Activated CD4-positive, alpha-beta T cell treated with anti-CD3 and anti-CD28 coated beads for 24 hours (primary cell): ENCODE data around the gene RBM14.
"Not testable (repeated sequence)": the region's sequence is repeated elsewhere in the genome, so short reads cannot be mapped to it uniquely, and the experiment has no call there.

Experiments used
- DNase-seq, 2 donors: peaks; one replicate each; pipeline ENCODE4 v3.0.0-alpha.2; 2020; ENCODE audit warnings: low read depth in 2 of 2

The RBM14 gene

DNA sequence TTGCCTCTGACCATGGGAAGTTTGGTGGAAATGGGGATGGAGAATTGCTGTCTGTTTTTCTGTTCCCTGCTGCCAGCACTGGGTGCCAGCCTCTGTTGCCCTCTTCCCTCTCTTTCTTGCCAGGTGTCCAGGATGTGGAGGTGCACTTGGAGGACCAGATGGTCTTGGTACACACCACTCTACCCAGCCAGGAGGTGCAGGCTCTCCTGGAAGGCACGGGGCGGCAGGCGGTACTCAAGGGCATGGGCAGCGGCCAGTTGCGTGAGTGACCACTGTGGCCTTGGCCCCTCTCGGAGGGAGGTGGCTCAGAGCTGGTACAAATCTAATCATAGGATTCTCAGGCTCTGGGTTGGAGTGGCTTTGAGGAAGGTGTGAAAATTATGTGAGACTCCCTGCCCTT, 17.4 kb upstream of the RBM14 start:
- no peak for DNase-seq

DNA sequence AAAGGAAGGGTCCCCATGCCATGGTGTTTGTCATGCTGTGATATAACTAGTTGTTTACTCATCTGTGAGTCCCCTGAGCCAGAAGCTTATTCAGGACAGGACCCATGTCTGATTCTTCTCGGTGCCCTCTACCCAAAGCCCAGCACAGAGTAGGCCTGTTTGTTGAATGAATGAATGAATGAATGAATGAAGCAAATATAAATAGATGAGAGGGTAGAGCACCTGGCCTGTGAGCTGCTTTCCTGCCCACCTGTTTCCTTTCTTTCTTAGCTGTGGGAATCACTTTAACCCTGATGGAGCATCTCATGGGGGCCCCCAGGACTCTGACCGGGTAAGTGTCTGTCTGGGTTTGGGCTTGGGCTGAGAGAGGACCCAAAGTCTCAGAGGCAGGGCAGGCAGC, 16.2 kb upstream of the RBM14 start:
- DNase-seq, result no peak

GRCh38 chr11:66600631-66601233, 15.7 kb upstream of the RBM14 start:
- no peak for DNase-seq

- DNase-seq, result no peak
These were observed 13.4 kb upstream of the RBM14 start for GRCh38 chr11:66603072-66603471.

DNA sequence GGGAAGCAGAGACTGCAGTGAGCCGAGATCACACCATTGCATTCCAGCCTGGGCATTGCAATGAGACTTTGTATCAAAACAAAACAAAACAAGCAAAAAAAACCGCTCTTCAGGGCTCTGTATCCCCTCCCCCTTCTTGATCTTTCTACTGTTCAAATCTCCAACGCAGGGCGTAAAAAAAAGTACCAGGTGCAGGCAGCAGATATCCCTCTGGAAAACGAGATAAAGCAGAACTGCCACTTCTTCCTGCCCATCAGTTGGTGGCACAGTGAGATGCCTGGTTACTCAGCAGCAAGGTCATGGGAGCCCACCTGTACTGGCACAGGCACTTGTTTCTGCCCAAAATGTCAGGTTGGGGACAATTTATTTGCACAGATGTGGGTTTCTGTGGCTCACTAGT, 12.3 kb upstream of the RBM14 start:
- no peak for DNase-seq

- not testable (repeated sequence) for DNase-seq
These were observed 9.8 kb upstream of the RBM14 start for GRCh38 chr11:66606608-66607007.

DNA sequence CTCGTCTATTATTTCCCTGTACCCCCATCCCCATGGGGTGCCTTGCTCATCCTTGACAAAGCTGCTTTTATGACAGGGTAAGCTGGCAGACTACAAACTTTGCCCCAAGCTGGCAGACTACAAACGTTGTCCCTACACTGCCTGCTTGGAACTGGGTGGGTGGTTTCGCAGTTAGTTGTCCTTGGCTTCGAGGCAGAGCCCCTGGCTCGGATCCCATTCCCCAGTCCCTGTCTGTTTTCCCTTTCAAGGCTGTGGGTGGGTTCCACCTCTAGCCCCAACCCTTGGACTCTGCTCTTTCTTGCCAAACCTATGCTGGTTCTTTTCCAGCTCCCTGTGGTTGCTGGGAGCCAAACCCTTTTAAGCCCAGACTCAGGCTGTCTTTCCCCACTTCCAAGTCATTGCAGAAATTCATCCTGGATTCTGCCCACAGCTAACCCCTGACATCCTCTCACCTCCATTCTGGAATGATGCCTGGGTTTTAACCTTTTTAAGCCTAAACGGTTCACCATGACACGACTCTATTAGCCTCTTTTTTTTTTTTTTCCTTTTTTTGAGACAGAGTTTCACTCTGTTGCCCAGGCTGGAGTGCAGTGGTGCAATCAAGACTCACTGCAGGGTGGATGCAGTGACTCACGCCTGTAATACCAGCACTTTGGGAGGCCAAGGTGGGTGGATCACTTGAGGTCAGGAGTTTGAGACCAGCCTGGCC, 9.2 kb upstream of the RBM14 start:
- DNase-seq, result no peak

- DNase-seq, result no peak
These were observed 6.5 kb upstream of the RBM14 start for GRCh38 chr11:66609721-66610617.

DNA sequence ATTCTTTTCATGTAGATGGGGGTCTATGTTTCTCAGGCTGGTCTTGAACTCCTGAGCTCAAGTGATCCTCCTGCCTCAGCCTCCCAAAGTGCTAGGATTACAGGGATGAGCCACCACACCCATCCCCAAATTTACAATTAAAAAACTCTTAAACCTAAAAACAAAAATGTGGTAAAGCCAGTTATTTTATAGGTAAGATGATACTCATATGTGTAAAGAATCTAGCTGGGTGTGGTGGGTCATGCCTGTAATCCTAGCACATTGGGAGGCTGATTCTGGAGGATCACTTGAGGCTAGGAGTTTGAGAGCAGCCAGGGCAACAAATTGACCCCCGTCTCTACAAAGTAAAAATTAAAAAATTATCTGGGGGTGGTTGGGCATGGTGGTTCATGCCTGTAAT, 4.0 kb upstream of the RBM14 start:
- no peak for DNase-seq

- no peak for DNase-seq
These were observed 2.4 kb upstream of the RBM14 start for GRCh38 chr11:66614073-66614472.

DNA sequence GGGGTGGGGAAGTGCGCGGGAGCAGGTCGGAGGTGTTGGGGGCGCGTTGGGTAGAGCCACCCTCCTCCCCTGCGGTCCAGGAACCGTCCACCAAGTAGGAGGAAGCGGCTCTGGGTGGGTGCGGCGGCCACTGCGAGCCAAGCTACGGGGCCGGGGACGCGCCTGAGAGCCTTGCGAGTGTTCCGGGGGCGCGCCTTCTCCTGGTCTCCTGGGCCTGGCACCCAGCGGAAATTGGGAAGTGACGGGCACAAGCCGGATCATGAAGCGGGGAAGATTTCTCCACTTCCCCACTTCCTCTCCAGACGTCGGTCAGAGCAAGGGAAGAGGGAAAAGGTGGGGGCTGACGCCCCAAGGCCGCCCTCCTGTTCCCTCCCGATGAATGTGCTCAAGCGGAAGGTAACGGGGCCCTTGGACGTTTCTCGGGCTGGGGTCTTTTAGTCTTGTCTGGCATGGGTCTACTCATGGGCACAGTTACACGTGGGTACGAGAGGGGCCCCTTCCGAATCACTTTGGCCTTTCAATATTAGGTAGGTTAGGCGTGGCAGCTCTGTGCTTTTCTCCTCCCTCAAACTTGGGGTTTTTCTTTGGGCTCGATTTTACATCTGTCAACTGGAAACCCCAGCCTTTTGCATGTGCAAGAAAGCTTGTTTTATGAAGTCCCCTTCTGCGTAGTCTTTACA, 865 bp downstream of the RBM14 start:
- DNase-seq, result no peak

DNA sequence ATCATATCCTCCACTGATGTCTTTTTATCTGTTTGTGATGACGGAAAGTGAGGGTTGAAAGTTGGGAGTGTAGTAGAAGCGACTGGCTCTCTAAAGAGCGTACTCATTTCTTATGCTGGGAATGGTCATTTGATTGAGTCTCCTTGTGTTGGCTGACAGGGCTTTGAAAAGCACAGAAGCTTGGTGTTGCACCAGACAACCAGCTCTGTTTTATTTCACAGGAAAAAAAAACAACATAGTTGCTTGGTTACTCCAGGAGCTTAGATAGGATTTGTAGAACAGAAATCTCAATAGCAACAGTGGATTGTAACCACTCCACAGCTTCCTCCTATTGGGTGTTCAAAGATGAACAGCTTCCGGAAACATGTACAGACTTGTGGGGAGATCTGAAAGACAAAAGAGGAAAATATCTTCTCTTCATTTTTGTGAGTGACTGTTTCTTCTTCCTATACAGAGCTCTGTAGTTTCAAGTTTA, 2.7 kb downstream of the RBM14 start:
- no peak for DNase-seq

GRCh38 chr11:66624450-66624849, 8.0 kb downstream of the RBM14 start:
- DNase-seq, result no peak

GRCh38 chr11:66625041-66625751, 8.8 kb downstream of the RBM14 start:
- no peak for DNase-seq

GRCh38 chr11:66625752-66626149, 9.3 kb downstream of the RBM14 start:
- DNase-seq, result no peak

DNA sequence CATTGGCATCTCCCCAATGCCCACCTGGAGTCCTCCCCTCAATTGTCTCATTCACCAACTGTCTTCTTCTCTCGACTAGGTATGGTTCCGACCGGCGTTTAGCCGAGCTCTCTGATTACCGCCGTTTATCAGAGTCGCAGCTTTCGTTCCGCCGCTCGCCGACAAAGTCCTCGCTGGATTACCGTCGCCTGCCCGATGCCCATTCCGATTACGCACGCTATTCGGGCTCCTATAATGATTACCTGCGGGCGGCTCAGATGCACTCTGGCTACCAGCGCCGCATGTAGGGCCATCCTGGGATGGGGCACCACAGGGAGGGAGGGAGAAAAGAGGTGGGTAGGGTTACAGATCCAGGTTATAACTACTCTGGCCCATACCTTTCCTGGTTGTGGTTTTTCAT, 10.0 kb downstream of the RBM14 start:
- DNase-seq, result no peak

DNA sequence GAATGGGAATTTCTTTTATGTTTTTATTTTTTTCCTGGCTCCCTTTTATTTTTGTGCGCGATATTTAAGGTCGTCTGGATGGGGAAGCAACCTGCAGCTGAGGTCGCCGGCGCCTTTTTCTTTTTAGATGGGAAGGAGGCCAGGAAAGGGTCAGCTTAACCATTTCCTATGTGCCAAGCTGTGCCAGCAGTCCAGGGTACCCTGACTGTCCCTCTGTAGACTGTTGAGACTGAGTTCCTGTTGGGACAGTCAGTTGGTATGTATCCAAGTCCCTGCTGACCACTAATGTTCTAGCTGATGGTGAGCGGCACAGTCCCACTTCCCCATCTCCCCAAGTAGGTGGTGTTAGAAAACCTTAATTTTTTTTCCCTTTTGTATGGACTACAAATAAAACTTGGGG, 10.5 kb downstream of the RBM14 start:
- no peak for DNase-seq

DNA sequence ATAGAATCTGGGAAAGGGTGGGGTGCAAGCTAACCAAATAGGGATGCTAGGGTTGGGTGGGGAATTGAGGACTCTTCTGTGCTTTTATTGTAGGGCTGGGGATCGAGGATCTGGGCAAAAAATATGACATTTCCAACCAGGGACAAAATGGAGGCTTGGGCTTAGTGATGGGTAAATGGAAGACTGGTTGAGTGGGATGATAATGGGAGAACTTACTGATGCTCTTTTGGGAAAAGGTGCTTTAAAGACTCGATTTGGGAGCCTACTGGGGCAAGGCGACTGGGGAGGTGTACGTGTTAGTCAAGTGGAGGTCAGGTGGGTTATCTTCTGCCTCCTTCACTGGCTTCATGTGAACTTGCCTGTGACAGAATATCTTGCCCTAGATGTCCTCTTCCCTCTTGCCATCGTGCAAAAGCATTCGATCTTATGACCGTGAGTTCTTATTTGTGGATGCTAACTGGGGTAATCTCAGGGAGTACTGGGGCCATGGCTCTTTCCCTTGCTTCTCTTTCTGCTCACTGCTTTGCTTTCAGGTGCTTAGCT, 11.7 kb downstream of the RBM14 start:
- no peak for DNase-seq

DNA sequence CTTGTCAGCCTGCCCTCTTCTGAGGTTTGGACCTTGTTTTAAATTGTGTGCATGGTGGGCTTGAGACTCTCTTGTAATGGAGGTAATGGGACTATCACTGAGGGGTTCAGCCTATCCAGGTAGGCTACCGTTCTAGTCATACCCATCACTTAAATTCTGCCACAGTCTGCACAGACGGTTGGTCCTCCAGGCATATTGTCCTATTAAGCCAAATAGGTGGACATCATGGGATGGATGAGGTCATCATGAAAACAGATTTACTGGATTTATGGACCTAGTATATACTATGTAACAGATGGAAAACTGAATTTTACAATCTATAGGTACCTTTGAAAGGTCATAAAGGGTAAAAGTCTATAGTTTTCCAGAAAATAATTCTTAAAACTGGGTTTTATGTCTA, 12.9 kb downstream of the RBM14 start:
- no peak for DNase-seq

GRCh38 chr11:66631883-66632282, 15.5 kb downstream of the RBM14 start:
- DNase-seq, result no peak

- DNase-seq, result no peak
These were observed 16.5 kb downstream of the RBM14 start for GRCh38 chr11:66632952-66633351.
